HL-60 (cell line): ENCODE results near the gene RSRC1.
"Not testable (repeated sequence)": the region's sequence is repeated elsewhere in the genome, so short reads cannot be mapped to it uniquely, and the experiment has no call there.

Source experiments
- POLR2AphosphoS5 ChIP-seq: IDR thresholded peaks from 2 replicates; pipeline ENCODE4 v1.6.1; 2012; ENCODE audit warnings: low read depth
- TF ChIP-seq, protein P1 (sequence below): IDR thresholded peaks from one replicate; pipeline ENCODE4 v1.5.1; 2011; ENCODE audit warnings: low read length, control low read depth, inconsistent platforms; ENCODE audit not compliant: insufficient read depth
- TF ChIP-seq, protein P2 (sequence below): IDR thresholded peaks from 2 replicates; pipeline ENCODE4 v1.6.1; 2012; ENCODE audit warnings: low read depth; ENCODE audit not compliant: insufficient replicate concordance

DNA sequence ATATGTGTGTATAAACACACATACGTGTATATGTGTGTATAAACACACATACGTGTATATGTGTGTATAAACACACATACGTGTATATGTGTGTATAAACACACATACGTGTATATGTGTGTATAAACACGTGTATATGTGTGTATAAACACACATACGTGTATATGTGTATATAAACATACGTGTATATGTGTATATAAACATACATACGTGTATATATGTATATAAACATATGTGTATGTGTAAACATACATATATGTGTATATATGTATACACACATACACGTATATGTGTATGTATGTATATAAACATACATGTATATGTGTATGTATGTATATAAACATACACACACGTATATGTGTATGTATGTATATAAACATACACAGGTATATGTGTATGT is 119.1 kb downstream of the RSRC1 start:
- TF ChIP-seq POLR2AphosphoS5: not testable (repeated sequence)
- TF ChIP-seq, protein P1, sequence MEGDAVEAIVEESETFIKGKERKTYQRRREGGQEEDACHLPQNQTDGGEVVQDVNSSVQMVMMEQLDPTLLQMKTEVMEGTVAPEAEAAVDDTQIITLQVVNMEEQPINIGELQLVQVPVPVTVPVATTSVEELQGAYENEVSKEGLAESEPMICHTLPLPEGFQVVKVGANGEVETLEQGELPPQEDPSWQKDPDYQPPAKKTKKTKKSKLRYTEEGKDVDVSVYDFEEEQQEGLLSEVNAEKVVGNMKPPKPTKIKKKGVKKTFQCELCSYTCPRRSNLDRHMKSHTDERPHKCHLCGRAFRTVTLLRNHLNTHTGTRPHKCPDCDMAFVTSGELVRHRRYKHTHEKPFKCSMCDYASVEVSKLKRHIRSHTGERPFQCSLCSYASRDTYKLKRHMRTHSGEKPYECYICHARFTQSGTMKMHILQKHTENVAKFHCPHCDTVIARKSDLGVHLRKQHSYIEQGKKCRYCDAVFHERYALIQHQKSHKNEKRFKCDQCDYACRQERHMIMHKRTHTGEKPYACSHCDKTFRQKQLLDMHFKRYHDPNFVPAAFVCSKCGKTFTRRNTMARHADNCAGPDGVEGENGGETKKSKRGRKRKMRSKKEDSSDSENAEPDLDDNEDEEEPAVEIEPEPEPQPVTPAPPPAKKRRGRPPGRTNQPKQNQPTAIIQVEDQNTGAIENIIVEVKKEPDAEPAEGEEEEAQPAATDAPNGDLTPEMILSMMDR: not testable (repeated sequence)
- TF ChIP-seq, protein P2, sequence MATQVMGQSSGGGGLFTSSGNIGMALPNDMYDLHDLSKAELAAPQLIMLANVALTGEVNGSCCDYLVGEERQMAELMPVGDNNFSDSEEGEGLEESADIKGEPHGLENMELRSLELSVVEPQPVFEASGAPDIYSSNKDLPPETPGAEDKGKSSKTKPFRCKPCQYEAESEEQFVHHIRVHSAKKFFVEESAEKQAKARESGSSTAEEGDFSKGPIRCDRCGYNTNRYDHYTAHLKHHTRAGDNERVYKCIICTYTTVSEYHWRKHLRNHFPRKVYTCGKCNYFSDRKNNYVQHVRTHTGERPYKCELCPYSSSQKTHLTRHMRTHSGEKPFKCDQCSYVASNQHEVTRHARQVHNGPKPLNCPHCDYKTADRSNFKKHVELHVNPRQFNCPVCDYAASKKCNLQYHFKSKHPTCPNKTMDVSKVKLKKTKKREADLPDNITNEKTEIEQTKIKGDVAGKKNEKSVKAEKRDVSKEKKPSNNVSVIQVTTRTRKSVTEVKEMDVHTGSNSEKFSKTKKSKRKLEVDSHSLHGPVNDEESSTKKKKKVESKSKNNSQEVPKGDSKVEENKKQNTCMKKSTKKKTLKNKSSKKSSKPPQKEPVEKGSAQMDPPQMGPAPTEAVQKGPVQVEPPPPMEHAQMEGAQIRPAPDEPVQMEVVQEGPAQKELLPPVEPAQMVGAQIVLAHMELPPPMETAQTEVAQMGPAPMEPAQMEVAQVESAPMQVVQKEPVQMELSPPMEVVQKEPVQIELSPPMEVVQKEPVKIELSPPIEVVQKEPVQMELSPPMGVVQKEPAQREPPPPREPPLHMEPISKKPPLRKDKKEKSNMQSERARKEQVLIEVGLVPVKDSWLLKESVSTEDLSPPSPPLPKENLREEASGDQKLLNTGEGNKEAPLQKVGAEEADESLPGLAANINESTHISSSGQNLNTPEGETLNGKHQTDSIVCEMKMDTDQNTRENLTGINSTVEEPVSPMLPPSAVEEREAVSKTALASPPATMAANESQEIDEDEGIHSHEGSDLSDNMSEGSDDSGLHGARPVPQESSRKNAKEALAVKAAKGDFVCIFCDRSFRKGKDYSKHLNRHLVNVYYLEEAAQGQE: not testable (repeated sequence)
